Measurements from ENCODE around the gene RXRA.

Gene RXRA

DNA sequence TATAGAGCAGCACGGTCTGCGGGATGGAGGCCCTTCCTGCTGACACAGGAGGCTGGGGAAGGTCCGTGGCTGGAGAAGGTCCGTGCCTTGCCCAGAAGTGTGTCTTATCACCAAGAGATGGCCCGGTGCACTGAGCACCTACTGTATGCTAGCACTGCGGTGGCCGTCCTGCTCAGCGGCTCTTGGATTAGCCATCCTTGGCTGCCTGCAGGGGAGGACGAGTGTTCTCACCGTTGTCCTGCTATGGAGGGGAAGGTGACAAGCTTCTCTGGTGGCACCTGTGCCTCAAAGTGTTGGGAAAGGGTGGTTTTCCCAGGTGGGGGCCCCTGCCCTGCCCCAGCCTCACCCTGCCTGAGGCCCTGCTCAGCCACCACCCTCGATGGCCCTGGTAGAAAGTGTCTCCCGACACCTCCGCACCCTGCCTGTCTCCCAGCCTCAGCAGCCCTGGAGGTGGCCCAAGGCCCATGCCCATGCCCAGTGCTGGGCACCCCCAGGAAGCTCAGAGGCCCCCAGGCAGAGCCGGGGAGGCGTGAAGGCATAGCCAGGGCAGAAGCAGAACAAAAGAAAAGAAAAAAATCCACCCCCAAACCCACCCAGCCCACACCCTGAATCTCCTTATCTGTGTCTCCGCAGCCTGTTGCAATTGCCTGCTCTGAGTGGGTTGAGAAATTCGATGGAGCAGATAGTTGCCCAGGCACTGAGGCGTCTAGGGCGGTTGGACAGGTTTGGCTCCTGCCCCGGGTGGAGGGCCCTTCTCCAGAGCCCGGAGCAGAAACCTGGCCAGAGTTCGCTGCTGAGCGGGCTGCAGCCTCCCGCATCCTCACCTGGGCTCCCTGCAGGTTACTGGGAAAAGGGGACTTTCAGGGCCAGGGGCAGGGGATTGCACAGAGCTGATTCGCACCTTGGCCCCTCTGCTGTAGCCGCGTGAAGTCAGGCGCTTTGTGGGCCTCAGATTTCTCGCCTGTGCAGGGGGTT lies 30.5 kb downstream of the RXRA start:
- no peak for DNase-seq

DNA sequence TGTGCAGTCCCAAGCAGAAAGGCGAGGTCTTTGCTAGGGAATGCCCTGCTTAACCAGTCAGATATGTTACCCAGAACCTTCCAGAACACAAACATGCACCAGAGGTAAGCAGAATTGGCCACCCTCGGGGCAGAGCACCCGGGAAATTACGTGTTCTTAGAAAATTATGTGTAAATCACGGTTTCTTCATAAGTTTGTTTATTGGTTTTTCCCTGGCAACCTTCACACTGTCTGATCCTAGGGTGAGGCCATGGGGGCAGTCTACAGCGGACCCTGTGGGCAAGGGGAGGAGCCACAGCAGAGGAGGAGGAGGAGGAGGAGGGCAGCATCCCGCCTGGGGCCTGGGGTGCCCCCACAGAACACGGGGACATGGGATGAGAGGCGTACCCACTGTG lies 31.4 kb downstream of the RXRA start:
- no peak for DNase-seq

DNA sequence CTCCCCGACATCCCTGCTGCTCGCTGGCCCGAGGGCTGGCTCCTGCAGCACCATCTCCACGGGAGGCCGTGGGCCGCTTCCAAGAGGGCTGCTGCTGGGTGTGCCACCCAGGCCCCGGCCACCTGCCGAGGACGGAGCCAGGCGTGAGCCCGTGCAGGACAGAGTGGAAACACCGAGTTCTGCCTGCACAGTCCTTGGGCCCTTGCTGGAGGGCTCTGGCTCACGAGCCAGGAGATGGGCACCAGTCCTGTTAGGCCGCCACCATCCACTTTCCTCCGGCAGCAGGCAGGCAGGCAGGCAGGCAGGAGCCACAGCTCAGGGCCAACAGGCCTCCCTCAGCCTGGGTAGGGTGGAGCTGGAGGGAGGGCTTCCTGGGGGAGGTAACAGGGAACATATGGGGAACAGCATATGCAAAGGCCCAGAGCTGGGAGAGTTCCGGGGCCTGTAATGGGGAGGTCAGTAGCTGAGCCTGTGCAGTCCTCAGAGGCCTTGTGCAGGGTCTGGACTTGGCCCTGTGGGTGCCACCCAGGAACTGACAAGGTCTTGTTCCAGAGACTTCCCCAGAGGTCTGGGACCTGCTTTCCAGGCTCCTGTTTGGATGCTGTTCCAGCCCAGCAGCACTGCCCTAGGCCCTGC lies 31.9 kb downstream of the RXRA start:
- DNase-seq = no peak

DNA sequence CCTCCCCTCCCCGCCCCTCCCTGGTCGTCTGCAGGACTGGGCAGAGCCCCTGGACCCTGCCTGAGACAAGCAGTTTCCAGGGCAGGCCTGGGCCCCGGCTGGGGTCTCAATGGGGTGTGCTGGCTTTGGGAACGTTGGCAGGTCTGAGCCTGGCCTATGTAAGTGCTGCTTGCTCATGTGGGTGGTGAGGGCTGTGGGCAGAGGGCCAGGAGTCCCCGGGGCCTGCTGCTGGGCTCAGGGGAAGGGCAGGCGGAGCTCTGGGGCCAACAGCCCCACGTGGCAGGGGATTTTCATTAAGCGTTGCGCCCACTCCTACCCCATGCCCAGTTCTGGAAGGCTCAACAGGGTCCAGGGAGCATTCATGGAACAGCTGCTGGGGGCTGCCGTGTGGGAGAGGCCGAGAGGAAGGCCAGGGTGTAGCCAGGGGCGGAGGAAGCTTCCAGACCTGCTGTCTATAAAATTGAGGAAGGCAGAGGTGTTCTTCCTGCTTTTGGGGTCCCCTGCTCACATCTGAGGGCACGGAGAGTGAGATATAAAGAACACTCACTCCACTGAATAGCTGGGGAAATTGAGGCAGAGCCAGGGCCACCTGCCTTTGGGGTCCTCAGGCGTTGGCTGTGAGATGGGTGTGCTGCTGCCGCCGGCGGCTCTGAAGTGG lies 32.5 kb downstream of the RXRA start:
- DNase-seq = peak; percentile 22

DNA sequence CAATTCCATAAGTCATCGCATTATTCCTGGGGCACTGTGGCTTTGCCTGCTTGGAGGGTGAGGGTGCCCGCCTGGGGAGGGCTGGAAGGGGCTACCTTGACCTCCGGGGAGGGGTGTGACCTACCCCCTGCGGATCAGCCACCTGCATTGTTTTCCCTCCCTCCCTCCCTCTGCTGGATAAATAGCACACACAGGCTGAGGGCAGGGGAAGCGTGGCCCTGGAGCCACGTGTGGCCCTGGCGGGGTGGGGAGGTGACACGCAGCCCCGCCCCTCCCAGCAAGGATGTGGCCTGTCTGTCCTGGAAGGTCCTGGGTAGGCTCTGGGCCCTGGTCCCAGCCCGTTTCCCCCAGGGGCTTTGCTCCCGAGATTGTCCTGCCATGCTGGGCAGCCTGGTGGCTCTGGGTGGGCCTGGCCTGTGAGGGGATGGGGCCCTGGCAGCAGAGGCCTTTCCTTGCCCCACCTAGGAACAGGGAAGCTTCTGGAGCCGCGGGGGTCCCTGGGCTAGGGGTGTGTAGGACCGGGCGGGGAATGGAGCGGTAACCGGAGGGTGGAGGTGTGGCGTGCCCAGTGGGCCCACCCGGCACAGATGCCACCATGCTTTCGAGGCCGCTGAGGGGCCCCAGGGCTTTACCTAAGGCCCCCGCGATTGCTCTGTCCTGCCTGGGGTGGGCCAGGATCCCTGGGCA lies 33.4 kb downstream of the RXRA start:
- no peak for DNase-seq

DNA sequence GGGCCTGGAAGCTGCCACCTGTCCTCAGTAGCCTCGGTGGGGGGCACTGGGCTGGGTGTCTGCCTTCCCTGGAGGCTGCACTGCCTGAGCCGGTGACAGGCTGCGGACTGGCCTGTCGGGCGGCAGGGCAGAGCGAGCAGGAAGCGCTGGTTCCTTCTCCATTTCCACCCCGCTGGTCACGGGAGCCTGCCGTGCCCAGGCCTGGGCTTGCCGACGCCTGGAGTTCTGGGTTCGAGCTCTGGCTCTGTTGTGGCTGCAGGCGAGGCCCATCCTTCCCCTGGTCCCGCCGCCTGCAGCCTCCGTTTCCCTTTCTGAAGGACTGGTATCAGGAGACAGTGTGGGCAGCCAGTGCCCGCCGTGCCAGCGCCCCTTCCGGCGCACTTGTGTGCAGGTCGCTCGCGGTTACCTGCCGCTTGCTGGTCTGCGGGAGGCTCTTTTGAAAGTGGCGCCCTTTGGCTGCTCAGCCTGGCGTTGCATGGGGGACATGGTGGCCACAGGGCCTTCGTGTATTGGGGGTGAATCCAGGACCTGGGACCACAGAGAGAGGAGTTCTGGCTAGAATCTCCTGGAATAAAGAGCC lies 34.0 kb downstream of the RXRA start:
- no peak for DNase-seq

DNA sequence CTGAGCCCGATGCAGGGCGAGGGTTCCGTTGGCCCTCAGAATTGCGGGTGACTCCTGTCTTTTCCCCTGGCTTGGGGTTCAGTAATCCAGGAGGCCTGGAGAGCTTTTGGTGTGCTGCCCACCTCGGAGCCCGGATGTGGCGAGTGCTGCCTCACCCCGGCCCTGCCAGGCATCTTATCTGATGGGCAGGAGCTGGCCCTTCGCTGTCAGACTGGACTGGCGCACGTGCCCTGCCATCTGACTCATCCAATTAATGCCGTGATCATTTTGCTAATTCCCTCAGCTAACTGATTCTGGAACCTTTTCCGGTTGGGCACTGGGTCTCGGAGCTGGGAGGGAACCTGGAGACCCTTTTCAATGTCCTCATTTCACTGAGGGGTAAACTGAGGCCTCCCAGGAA lies 34.6 kb downstream of the RXRA start:
- no peak for DNase-seq

DNA sequence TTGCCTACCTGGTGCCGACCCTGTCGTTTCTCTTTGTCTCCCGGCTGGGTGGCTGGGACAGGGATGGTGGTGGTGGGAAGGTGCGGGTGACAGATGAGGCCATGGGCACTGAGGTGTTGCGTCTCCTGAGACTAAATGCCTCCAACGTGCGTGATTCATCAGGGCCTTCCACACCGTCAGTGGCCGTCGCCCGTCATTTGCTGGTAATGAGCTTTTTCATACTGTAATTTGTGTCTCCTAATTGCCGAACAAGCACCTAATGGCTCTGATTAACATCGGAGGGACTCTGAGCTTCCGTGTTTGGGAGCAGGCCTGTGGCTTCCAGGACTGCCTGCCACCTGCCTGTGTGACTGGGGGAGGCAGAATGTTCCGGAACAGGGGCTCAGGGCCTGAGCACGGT lies 35.2 kb downstream of the RXRA start:
- no peak for DNase-seq

DNA sequence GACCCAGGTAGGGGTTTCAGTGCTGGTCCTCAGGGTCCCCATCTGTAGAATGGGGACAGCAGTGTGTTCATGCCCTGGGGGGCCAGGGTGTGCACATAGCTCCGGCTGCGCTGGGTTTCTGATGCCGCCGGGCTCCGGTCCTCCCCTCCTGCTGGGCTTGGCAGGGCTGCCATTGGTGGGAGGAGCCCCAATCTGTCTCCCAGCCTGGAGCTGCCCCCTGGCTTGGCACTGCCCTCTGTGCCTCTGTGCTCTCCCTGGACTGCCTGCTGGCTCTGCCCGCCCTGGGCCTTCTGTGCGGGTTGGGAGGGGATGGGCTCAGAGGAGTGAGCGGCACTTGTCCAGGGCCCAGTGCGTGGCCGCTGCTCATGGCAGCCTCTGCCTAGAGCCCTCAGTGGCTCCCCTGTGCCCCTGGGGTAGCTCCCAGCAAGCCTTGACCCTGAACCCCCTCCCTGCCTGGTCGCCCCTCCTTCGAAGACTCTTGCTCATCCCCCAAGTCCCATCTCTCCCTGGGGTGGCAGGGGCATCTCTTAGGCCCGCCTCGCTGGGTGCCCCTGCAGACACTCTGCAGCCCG lies 35.7 kb downstream of the RXRA start:
- DNase-seq = no peak

DNA sequence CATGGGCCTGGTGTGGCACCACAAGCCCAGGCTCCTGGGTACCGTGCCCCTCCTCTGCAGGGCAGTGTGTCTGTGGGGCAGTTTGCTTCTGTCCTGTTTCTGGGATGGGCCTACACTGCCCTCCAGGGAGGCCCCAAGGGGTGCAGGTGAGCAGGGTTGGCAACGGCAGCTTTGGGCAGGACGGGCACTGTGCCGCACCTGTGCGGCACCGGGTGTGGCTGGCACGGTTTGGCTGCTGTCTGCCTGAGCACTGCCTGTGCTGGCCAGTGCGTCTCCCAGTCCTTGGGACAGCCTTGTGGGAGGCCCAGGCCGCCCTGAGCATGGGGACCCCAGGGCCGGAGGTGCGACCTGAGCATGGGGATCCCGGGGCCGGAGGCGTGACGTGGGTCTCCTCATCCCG lies 37.2 kb downstream of the RXRA start:
- no peak for DNase-seq

DNA sequence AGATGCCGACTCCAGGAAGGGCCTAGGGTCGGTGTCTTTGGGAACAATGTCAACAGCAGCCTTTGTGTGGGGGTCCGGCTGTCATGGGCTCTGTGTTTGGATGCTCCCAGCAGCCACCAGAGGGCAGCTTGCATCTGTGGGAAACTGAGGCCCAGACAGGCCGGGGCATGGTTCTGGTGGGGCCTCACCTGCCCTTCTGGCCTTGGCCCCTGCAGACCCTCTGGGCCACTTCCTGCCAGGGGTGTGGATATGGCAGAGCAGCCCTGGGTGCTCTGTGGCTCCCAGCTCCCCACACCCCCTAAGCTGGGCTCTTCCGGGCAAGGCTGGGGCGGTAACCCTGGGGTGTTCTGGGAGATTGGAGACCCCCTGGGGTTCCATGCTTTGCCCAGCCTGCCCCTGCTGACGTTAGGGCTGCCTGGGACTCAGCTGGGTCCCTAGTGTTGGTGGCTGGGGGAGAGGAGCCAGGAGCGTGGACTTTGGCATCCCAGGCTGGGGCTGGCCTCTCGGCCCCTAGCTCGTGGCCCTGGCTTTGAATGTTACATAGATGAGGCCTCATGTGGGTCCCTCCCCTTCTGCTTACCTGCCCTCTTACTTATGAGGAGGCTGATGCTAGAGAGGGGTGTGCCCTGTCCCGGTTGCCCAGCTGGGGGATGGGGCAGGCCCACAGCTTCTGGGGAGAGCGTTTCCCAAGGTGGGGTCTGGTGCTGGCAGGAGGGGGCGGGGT lies 38.3 kb downstream of the RXRA start:
- DNase-seq = no peak

DNA sequence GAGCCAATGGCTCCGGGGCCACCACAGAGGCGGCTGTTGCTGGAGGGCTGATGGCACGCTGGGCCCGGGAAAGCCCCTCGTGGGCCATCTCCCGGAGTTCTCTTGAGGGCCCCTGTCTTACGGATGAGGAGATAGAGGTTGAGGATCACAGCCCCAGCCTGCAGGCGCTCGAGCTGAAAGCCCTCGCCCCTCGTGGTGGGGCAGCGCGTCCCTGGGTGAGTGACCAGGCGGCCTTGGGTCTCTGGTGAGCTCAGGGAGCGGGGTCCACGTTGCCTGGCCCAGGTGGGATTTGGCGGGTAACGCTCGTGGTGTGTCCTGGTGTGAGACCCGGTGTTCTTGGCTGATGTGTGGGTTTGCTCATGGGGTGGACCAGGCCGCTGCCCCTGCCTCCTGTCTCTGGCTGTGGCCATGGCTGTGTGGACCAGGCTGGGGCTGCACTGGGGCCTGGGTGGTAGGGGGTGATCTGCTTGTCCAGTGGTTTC lies 38.9 kb downstream of the RXRA start:
- no peak for DNase-seq

DNA sequence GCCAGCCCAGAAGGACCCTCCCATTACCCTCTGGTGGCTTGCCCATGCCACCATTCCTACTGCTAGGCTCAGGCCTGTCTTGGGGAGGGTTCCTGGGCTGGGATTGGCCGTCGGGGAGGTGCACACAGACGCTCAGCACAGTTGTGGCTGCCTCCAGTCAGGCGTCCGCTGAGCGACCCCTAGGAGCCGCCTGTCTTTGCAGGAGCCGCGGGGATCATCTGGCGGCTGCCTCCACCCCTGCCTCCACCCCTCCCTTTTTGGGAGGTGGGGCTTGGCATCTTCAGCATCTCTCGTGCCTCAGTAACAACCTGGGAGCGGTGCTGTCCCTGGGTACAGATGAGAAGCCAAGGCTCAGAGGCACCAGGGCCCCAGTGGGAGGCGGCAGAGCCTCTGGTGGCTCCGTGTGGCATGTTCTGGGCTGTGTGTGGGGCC lies 39.6 kb downstream of the RXRA start:
- peak; percentile 91 for DNase-seq

DNA sequence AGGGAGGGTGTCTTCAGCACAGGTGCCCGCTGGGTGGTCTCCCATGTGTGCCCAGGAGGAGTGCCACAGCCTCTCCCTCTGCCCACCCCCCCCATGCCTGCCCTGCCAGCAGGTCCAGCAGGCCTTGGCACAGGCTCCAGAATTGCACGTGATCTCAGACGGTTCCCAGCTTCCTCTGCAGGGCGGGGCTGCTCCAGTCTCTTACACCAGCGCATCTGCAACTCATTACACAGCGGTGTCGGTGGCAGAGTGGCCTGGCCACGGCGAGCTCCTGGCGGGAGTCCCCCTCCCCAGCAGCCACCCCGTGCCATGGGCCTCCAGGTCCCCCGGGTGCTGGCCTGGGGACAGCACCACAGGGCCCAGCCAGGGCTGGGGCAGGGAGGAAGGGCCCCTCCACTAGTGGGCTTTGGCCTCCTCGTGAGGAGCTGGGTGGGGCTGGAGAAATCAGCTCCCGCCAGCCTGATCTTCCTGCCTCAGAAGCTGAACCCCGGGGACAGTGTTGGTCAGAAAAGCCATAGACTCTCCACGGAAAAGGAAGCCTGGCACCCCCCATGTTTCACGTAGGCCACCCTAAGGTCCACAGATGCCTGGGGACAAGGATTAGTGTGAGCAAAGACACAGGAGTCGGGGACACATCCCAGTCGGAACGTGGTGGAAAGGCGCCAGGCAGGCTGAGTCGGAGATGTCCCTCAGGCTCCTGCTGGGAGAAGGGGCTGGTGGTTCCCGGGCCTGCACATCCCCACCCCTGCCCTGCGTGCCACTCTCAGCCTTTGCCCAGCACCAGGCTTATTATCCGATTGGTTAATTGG lies 40.2 kb downstream of the RXRA start:
- peak; percentile 91 for DNase-seq

DNA sequence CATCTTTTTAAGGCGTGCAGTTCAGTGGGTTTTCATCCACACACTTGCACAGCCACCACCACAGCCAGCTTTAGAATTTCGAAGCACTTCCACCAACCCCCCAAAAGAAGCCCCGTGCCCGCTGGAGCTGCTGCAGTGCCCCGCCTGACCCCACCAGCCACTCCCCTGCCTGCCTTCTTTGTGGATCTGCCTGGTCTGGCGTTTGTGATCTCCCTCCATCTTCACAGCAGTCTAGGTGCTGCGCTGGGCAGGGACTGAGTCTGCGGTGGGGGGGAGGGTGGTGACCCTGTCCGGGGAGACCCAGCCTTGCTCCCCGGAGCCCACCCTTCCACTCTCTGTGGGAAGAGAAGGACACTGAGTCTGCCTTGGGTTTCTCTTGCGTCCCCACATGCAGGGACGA lies 40.8 kb downstream of the RXRA start:
- no peak for DNase-seq

DNA sequence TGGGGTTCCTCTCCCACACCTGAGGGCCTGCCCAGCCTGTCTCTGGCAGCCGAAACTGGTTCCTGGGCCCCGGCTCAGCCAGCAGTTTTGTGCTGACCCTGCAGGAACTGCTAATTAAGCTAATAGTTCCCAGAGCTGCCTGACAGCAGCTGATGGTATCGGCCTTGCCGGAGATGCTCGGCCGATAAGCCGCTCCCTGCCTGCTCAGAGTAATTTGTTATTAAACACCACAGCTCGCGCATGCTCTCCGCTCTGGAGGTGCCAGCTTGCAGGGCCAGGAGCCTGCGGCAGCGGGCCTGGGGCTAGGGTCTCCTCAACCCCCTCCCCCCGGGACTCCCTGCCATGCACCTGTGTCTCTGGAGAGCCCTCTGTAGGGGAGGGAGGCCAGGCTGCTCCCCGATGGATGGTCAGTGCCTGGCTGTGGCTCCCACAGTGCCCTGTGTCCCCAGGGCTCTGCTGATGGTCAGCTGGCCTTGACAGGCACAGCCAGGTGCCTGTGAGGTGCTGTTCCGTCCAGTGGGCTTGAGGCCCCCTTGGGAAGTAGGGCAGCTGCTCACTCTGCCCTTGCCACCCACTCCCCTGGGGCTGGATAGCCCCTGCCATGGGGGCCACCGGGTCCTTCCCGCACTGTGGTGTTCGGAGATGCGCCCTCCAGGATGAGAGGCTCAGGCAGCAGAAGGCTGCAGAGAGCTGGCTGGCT lies 41.7 kb downstream of the RXRA start:
- DNase-seq = no peak

DNA sequence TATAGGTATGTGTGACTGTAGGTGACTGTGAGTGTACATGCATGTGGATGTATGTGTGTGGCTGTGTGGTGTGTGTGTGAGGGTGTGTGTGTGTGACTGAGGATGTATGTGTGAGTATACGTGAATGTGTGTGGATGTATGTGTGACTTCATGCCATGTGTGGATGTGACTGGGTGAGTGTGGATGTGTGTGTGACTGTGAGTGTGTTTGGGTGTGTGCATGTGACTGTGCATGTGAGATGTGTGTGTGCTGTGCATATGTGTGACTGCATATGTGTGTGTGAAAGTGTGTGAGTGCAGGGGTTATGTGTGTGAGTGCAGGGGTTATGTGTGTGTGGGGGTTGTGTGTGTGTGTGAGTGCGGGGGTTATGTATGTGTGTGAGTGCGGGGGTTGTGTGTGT lies 42.3 kb downstream of the RXRA start:
- DNase-seq = no peak

DNA sequence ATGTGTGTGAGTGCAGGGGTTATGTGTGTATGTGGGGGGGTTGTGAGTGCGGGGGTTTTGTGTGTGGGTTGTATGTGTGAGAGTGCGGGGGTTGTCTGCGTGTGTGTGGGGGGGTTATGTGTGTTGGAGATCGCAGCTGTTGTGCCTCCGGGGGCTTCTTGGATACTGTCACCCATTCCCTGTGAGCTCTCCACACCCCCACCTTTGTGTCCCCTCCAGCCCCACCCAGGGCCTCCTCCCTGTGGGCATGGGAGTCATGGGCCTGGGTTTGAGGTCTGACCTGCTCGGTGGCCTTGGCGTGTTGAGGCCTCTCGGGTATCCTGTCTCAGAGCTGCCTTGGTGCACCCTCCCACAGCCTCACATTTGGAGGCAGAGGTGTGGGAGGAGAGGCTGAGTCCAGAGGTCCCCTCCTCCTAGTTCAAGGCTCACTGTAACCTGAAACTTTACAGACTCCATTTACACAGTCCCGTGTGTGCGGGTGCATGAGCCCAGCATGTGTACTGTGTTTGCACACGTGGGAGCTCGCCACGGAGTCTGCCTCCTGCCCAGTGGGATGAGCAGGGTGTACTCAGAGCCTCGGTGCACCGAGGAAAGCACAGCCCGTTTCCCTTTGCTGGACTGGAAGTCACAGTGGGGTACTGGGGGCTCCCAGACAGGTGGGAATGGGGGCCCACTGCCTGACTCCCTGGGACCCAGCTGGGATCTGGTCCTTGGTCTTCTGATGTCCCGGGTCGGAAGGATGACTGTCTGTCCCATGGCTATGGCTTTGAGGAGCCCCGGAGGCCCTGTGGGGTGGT lies 43.4 kb downstream of the RXRA start:
- no peak for DNase-seq

DNA sequence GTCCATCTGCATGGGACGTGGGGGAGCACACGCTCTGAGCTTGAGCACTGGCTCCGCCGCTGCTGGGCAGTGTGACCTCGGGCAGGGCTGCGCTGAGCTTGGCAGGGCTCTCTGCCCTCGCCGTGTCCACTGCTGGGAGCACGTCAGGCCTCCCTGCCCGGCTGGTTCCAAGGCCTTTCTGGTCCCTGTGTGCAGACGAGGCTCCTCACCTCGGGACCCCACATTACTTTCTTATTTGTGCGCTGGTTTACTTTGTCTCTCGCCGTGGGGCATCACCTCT lies 43.9 kb downstream of the RXRA start:
- DNase-seq = no peak

DNA sequence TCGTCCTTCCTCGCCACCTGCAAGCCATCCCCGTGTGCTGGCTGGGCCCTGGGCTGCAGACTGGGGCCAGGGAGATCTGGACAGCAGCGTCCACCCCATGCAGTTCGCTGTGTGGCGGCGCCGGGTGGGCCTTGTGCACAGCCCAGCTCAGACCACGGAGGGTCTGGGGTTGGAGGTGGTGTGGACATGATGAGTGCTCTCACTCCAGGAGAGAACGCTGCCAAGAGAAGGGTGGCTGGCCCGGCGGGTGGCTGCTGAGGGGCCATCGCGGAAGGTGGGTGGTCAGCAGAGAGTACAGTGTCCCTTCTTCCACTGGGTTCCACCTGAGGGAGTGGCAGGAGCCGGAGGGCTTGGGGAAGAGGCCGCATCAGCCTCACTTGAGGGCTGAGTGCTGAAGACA lies 44.4 kb downstream of the RXRA start:
- DNase-seq = no peak
